ENCODE results near the gene NDST3. TPM values are rescaled to one million over a fixed set of nuclear protein-coding genes. Genes with fewer than 3 reads are reported as not detected.

Gene NDST3
- total and polyA plus RNA-seq, 2 of the 13 experiments (the other 11 are each of a cell fraction or from before 2014, with no cell fraction given): not detected

- peaks cover 1 to 19% of the 10 kb centered on the region in 2 experiments; a peak in 2 of 5 replicates for H3K27me3 ChIP-seq (ENCODE audit: control insufficient read depth in 1 of 2, insufficient read depth in 2 of 2, low read length in 2 of 2)
- ChIA-PET POLR2A (no interaction called here), CTCF (ENCODE audit: low intra/inter-chr PET ratio, low total read pairs) (no interaction called here)
- no peak overlapping the region for H3K4me3 ChIP-seq (replicated peaks in 1 of 3; ENCODE audit: insufficient read depth in 1 of 3, low read depth in 2 of 3, low read length in 3 of 3)
- no peak overlapping the region for H2AFZ ChIP-seq (ENCODE audit: low read length)
- BruUV-seq (replicated peaks): no TSS peak
- in situ Hi-C loops (cut with HindIII; ENCODE audit: extremely low pct_ligation_motif_present, low pct_unique_long_range_greater_than_20kb) (no loop called here), intact Hi-C loops (cut with micrococcal nuclease; ENCODE audit: unreplicated experiment) (no loop called here)
- TF ChIP-seq RXRB (CRISPR knock-in tag; IDR thresholded peaks at IDR 0.05; ENCODE audit: borderline replicate concordance) (no peak), POGZ (CRISPR knock-in tag; IDR thresholded peaks at IDR 0.05) (no peak), DPF2 (CRISPR knock-in tag; IDR thresholded peaks at IDR 0.05; ENCODE audit: borderline replicate concordance, low read depth) (no peak), MIER3 (CRISPR knock-in tag; IDR thresholded peaks at IDR 0.05; ENCODE audit: borderline replicate concordance) (no peak), ZMAT3 (CRISPR knock-in tag; conservative IDR thresholded peaks at IDR 0.05) (no peak), ZNF329 (CRISPR knock-in tag; IDR thresholded peaks at IDR 0.05; ENCODE audit: low read depth) (no peak), SOX13 (IDR thresholded peaks at IDR 0.05) (no peak), SOX13 (CRISPR knock-in tag; conservative IDR thresholded peaks at IDR 0.05 in 1 of 2, IDR thresholded peaks at IDR 0.05 in 1 of 2) (no peak), MED1 (CRISPR knock-in tag; IDR thresholded peaks at IDR 0.05) (no peak), NFKB2 (CRISPR knock-in tag; IDR thresholded peaks at IDR 0.05; ENCODE audit: borderline replicate concordance) (no peak), SNAPC2 (CRISPR knock-in tag; IDR thresholded peaks at IDR 0.05) (no peak), ZNF224 (CRISPR knock-in tag; IDR thresholded peaks at IDR 0.05) (no peak), ARNTL (CRISPR knock-in tag; IDR thresholded peaks at IDR 0.05) (no peak), KLF16 (CRISPR knock-in tag; IDR thresholded peaks at IDR 0.05) (no peak)
- no peak overlapping the region for H3K9ac ChIP-seq (ENCODE audit: insufficient read depth, low read depth, low read length)
- H3K36me3 ChIP-seq (replicated peaks in 1 of 2; ENCODE audit: control insufficient read depth in 1 of 2, insufficient read depth in 2 of 2, low read length in 2 of 2): no peaks in the 10 kb centered on the region
- H3K4me1 ChIP-seq (ENCODE audit: insufficient read depth, low read length): no peaks in the 10 kb centered on the region
- ATAC-seq: no peak
- no peaks in the 10 kb centered on the region for H3K79me2 ChIP-seq (ENCODE audit: insufficient read depth, low read length)
- DNase-seq (ENCODE audit: low spot score): no peak
- H3K27ac ChIP-seq (ENCODE audit: extremely low read length, insufficient read depth, low read length): no peak overlapping the region
- H3K4me2 ChIP-seq (ENCODE audit: low read depth, low read length): no peak overlapping the region
- no peaks in the 10 kb centered on the region for H3K9me3 ChIP-seq (ENCODE audit: low read length)
- WGBS (ENCODE audit: low lambda C conversion rate): 2% methylated on average over 1 of the region's 1 CpG
- H4K20me1 ChIP-seq (ENCODE audit: insufficient read depth, low read length): no peaks in the 10 kb centered on the region
- no peak for FAIRE-seq
Measured at GRCh38 chr4:118035309-118035708, 1.0 kb downstream of the NDST3 start.
